ENCODE results near the gene PAQR8. TPM values are rescaled to one million over a fixed set of nuclear protein-coding genes. Genes with fewer than 3 reads are reported as not detected.

Gene PAQR8
- total and polyA plus RNA-seq, 2 of the 13 experiments (the other 11 are each of a cell fraction or from before 2014, with no cell fraction given): 37.7 to 50.7 TPM

- peak; percentile 61; the same call in 1 of the 2 replicates for TF ChIP-seq MED13 (CRISPR knock-in tag; IDR thresholded peaks at IDR 0.05)
- TF ChIP-seq RXRA (CRISPR knock-in tag; IDR thresholded peaks at IDR 0.05): peak; percentile 74
- TF ChIP-seq ZNF331 (CRISPR knock-in tag; IDR thresholded peaks at IDR 0.05): peak; percentile 80
- no peak for TF ChIP-seq ZBTB39 (CRISPR knock-in tag; IDR thresholded peaks at IDR 0.05)
- peak; percentile 94 for TF ChIP-seq ZGPAT (CRISPR knock-in tag; IDR thresholded peaks at IDR 0.05)
- TF ChIP-seq PATZ1 (CRISPR knock-in tag; IDR thresholded peaks at IDR 0.05): no peak; the same call in none of the 2 replicates
- TF ChIP-seq MTF1 (CRISPR knock-in tag; IDR thresholded peaks at IDR 0.05): no peak
- TF ChIP-seq ARHGAP35 (CRISPR knock-in tag; IDR thresholded peaks at IDR 0.05; ENCODE audit: borderline replicate concordance): 0 out of 2 replicates have a peak, but pooled peaks have one; percentile 74
- peak; percentile 90 for TF ChIP-seq ZNF513 (CRISPR knock-in tag; conservative IDR thresholded peaks at IDR 0.05)
- TF ChIP-seq ZNF333 (CRISPR knock-in tag; IDR thresholded peaks at IDR 0.05; ENCODE audit: borderline replicate concordance): no peak; the same call in 1 of the 2 replicates
- TF ChIP-seq ZBTB20 (CRISPR knock-in tag; IDR thresholded peaks at IDR 0.05; ENCODE audit: borderline replicate concordance, low read depth): peak; percentile 38; the same call in 1 of the 2 replicates
- TF ChIP-seq TOE1 (CRISPR knock-in tag; IDR thresholded peaks at IDR 0.05): no peak
- peak; percentile 61; the same call in 1 of the 2 replicates for TF ChIP-seq ZNF205 (CRISPR knock-in tag; IDR thresholded peaks at IDR 0.05)
- TF ChIP-seq ADNP (CRISPR knock-in tag; IDR thresholded peaks at IDR 0.05): no peak
- TF ChIP-seq AHR (CRISPR knock-in tag; IDR thresholded peaks at IDR 0.05): 0 out of 2 replicates have a peak, but pooled peaks have one; percentile 76
- peak; percentile 55 for TF ChIP-seq PHF5A (CRISPR knock-in tag; IDR thresholded peaks at IDR 0.05; ENCODE audit: low read depth, unreplicated experiment)
- peak; percentile 98 for TF ChIP-seq POLR2G (IDR thresholded peaks at IDR 0.05; ENCODE audit: low read depth, low read length)
- TF ChIP-seq ATF1 (CRISPR knock-in tag; IDR thresholded peaks at IDR 0.05): no peak
- peak; percentile 64 for TF ChIP-seq JARID2 (CRISPR knock-in tag; IDR thresholded peaks at IDR 0.05; ENCODE audit: insufficient replicate concordance)
- TF ChIP-seq ZSCAN31 (CRISPR knock-in tag; IDR thresholded peaks at IDR 0.05; ENCODE audit: low read depth): peak; percentile 76; the same call in 1 of the 2 replicates
- TF ChIP-seq ZNF747 (CRISPR knock-in tag; IDR thresholded peaks at IDR 0.05; ENCODE audit: borderline replicate concordance): no peak
These were observed 58.1 kb downstream of the PAQR8 start, which contains the start of gene EFHC1 (continued) for GRCh38 chr6:52419809-52420667.
